WERI-Rb-1 (cell line): ENCODE results near the gene CCDC70.

ENCODE experiments used
- DNase-seq: peaks from one replicate; pipeline ENCODE4 v3.0.0-alpha.2; 2020
- H3K27ac ChIP-seq: fragments of 250-450 bp; sonication (Bioruptor Pico); 2 replicates; pipeline ENCODE4 v1.5.1; 2020; ENCODE audit warnings: mild to moderate bottlenecking, moderate library complexity
- H3K27me3 ChIP-seq: fragments of 250-450 bp; sonication (Bioruptor Pico); 2 replicates; pipeline ENCODE4 v1.5.1; 2021; ENCODE audit warnings: mild to moderate bottlenecking, low read depth, moderate library complexity; ENCODE audit not compliant: insufficient read depth, severe bottlenecking
- H3K36me3 ChIP-seq: fragments of 250-450 bp; sonication (Bioruptor Pico); 2 replicates; pipeline ENCODE4 v1.5.1; 2020; ENCODE audit warnings: mild to moderate bottlenecking, moderate library complexity
- H3K4me3 ChIP-seq: 2 replicates; pipeline ENCODE4 v1.5.1; 2011; ENCODE audit warnings: low read depth, mild to moderate bottlenecking, control low read depth, low read length
- H3K9me3 ChIP-seq: fragments of 250-450 bp; sonication (Bioruptor Pico); 2 replicates; pipeline ENCODE4 v1.5.1; 2021; ENCODE audit warnings: mild to moderate bottlenecking, moderate library complexity; ENCODE audit not compliant: severe bottlenecking
- CTCF ChIP-seq: IDR thresholded peaks from 2 replicates; pipeline ENCODE4 v1.5.1; 2011; ENCODE audit warnings: low read depth, mild to moderate bottlenecking, control low read depth, inconsistent platforms, low read length

The CCDC70 gene

DNA sequence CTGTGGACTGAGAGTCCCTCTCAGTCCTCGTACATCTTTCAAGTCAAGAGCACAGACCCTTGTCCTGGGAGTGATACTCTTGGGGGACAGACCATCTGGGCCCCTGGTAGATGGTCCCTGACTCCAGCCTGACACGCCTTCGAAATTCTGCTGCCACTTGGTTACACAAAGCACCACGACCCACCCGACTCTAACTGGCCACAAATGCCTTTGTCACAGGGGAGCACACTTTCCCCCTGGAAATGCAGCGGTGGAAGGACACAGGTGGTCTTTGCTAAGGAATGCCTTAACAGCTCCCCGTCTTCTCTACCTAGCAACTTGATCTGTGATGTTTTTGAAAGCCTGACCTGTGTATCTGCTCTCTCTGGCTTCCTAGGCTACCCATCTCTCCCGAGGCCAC lies 44.1 kb upstream of the CCDC70 start:
- Histone ChIP-seq H3K9me3 (no peaks in the 10 kb centered on the region), H3K27ac (no peak overlapping the region), H3K27me3 (no peaks in the 10 kb centered on the region), H3K4me3 (no peak overlapping the region), H3K36me3 (no peaks in the 10 kb centered on the region)
- DNase-seq: no peak
- TF ChIP-seq CTCF: no peak

DNA sequence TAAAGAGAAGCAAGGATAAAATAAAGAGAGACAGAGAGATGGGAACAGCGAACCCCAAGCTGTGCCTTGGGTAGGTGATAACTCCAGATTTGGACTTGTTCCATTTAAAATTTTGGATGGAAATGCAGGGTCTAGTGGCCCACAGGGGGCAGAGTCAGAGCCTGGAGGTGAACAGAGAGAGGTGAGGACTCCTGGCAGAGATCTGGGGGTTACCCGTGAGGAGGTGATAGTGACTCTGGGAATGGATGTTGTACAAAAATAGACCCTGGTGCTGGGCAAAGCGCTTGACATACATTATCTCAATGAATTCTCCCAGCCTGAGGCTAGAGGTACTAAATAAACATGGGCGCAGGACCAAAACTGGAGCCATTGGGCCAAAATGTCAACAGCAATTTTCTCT lies 43.5 kb upstream of the CCDC70 start:
- no peak overlapping the region for H3K27ac ChIP-seq
- TF ChIP-seq CTCF: no peak
- no peaks in the 10 kb centered on the region for H3K36me3 ChIP-seq
- no peak overlapping the region for H3K4me3 ChIP-seq
- no peaks in the 10 kb centered on the region for H3K27me3 ChIP-seq
- DNase-seq: no peak
- H3K9me3 ChIP-seq: no peaks in the 10 kb centered on the region

GRCh38 chr13:51818781-51819511 lies 42.8 kb upstream of the CCDC70 start:
- no peak for TF ChIP-seq CTCF
- no peak overlapping the region for H3K4me3 ChIP-seq
- H3K36me3 ChIP-seq: no peaks in the 10 kb centered on the region
- H3K27me3 ChIP-seq: no peaks in the 10 kb centered on the region
- H3K9me3 ChIP-seq: no peaks in the 10 kb centered on the region
- H3K27ac ChIP-seq: no peak overlapping the region
- no peak for DNase-seq

GRCh38 chr13:51819544-51819943 lies 42.2 kb upstream of the CCDC70 start:
- no peak overlapping the region for H3K27ac ChIP-seq
- DNase-seq: no peak
- H3K4me3 ChIP-seq: no peak overlapping the region
- no peaks in the 10 kb centered on the region for H3K9me3 ChIP-seq
- H3K36me3 ChIP-seq: no peaks in the 10 kb centered on the region
- TF ChIP-seq CTCF: no peak
- no peaks in the 10 kb centered on the region for H3K27me3 ChIP-seq

DNA sequence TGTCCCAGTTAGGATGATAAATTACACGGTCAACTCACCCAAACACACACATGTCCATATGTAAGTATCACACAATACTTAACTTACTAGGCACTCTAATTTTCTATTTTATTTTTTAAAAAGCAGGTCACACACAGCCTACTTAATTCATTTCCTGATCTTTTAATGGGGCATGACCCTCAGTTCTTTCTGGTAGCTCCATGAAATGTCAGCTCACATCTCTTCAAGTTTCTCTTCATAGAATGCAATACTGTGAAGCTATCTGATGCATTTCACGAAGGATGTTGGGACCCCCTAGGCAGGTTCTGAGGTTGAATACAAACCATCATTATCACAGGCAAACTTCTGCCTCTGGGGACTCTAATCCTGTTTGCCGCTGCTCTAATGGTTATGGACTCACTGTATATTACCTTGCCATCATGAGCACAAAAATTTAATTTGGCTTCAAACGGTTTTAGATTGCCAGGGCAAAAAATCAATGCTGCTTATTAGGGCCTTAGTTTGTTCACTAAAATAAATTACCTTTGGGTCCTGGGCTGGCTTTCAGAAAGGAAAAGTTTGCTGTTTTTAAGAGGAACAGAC lies 41.7 kb upstream of the CCDC70 start:
- Histone ChIP-seq H3K9me3 (no peaks in the 10 kb centered on the region), H3K36me3 (no peaks in the 10 kb centered on the region), H3K4me3 (no peak overlapping the region), H3K27ac (no peak overlapping the region), H3K27me3 (no peaks in the 10 kb centered on the region)
- no peak for TF ChIP-seq CTCF
- no peak for DNase-seq

- H3K36me3 ChIP-seq: no peaks in the 10 kb centered on the region
- H3K27ac ChIP-seq: no peak overlapping the region
- TF ChIP-seq CTCF: no peak
- H3K9me3 ChIP-seq: no peaks in the 10 kb centered on the region
- DNase-seq: no peak
- no peaks in the 10 kb centered on the region for H3K27me3 ChIP-seq
- no peak overlapping the region for H3K4me3 ChIP-seq
Observed at GRCh38 chr13:51821606-51822005, 40.2 kb upstream of the CCDC70 start.
